Left lung (tissue), 10 donors: Measurements from ENCODE around the gene CRTC3. TPM values are rescaled to one million over a fixed set of nuclear protein-coding genes. Genes with fewer than 3 reads are reported as not detected.

Experiments
- ATAC-seq: fragments of 200-7000 bp; cut with Tn5 transposase; one replicate; pipeline ENCODE4 v1.9.1; 2020; ENCODE audit warnings: moderate library complexity
- DNase-seq, 4 donors: peaks; one replicate each; pipeline ENCODE4 v3.0.0-alpha.2; 2013 to 2020
- H3K27ac ChIP-seq, 2 donors: fragments of 200-600 bp; sonication (generic) in 1 of 2; one replicate each; pipeline versions ENCODE4 v1.5.0 to v1.8.0; 2020 to 2021
- H3K27me3 ChIP-seq, 2 donors: fragments of 200-600 bp; sonication (generic) in 1 of 2; one replicate each; pipeline versions ENCODE4 v1.5.0 to v1.8.0; 2020 to 2021
- H3K36me3 ChIP-seq, 2 donors: fragments of 200-600 bp; sonication (generic) in 1 of 2; one replicate each; pipeline versions ENCODE4 v1.5.0 to v1.8.0; 2020 to 2021
- H3K4me1 ChIP-seq, 2 donors: fragments of 200-600 bp; one replicate each; pipeline ENCODE4 v1.8.0; 2021
- H3K4me3 ChIP-seq, 2 donors: fragments of 200-600 bp; sonication (generic) in 1 of 2; one replicate each; pipeline versions ENCODE4 v1.5.0 to v1.8.0; 2020 to 2021; ENCODE audit warnings: mild to moderate bottlenecking in 1 of 2
- H3K9me3 ChIP-seq, 2 donors: fragments of 200-600 bp; sonication (generic) in 1 of 2; one replicate each; pipeline versions ENCODE4 v1.5.0 to v1.8.0; 2020 to 2021
- CTCF ChIP-seq, 2 donors: fragments of 200-600 bp; sonication (generic) in 1 of 2; IDR thresholded peaks; one replicate each; pipeline versions ENCODE4 v1.5.0 to v1.8.0; 2021; ENCODE audit warnings: antibody characterized with exemption in 2 of 2
- intact Hi-C, 2 donors: fragments of 100-400 bp; cut with DNase I; formaldehyde crosslinking; loops; one replicate each; pipeline versions ENCODE4 v1.11.2 to v1.14.2; 2022
- polyA plus RNA-seq, 6 donors: library from polyadenylated mRNA; unstranded; fragments of 120-200 nt; gene quantifications; one replicate each; pipeline ENCODE4 v1.2.1, GENCODE V29; 2013; ENCODE audit not compliant: insufficient read length in 6 of 6
- total RNA-seq, 2 donors: library from RNA; stranded (reverse); fragmentation: NEBNext Ultra II Directional; extraction: Animal tissue kit (Norgen Biotek cat#: 25700); gene quantifications; one replicate each; pipeline ENCODE4 v1.2.1, GENCODE V29; 2021
- donor health status: DM: no; HTN: yes; CAD: no.
- donor health status: DM: no; HTN: no; CAD: no.

Gene CRTC3
- total and polyA plus RNA-seq, 8 donors = 33.0 to 45.2 (median 37.5) TPM

- Histone ChIP-seq H3K4me1 (peaks cover 0 to 11% of the 10 kb centered on the region in 2 donors), H3K27ac (no peak overlapping the region), H3K4me3 (no peak overlapping the region), H3K27me3 (no peaks in the 10 kb centered on the region), H3K9me3 (peaks cover 0 to 11% of the 10 kb centered on the region in 2 donors), H3K36me3 (no peaks in the 10 kb centered on the region)
- intact Hi-C loops = loop anchor here in 1 of 2 donors (5.0 kb wide), 1 partner anchor 38 kb away; no protein-coding TSS in a partner anchor
- no peak for ATAC-seq
- no peak for DNase-seq
- no peak for TF ChIP-seq CTCF (IDR thresholded peaks at IDR 0.05)
Observed at GRCh38 chr15:90690585-90690984, 160.9 kb downstream of the CRTC3 start.

- intact Hi-C loops = loop anchor here in 1 of 2 donors (5.0 kb wide), 1 partner anchor 39 kb away; no protein-coding TSS in a partner anchor
- TF ChIP-seq CTCF (IDR thresholded peaks at IDR 0.05) = no peak
- Histone ChIP-seq H3K27me3 (no peaks in the 10 kb centered on the region), H3K4me1 (peaks cover 0 to 3% of the 10 kb centered on the region in 2 donors), H3K4me3 (no peak overlapping the region), H3K27ac (no peak overlapping the region), H3K36me3 (no peaks in the 10 kb centered on the region), H3K9me3 (peaks cover 0 to 11% of the 10 kb centered on the region in 2 donors)
- DNase-seq (no peak), ATAC-seq (no peak)
Observed at GRCh38 chr15:90691369-90691768, 161.6 kb downstream of the CRTC3 start.

- no peaks in the 10 kb centered on the region for H3K27me3 ChIP-seq
- TF ChIP-seq CTCF (IDR thresholded peaks at IDR 0.05) = no peak
- intact Hi-C loops = loop anchor here in 1 of 2 donors (5.0 kb wide), 1 partner anchor 40 kb away; no protein-coding TSS in a partner anchor
- H3K4me1 ChIP-seq = no peaks in the 10 kb centered on the region
- ATAC-seq (no peak), DNase-seq (no peak)
- H3K4me3 ChIP-seq = no peak overlapping the region
- H3K9me3 ChIP-seq = peaks cover 0 to 11% of the 10 kb centered on the region in 2 donors
- no peaks in the 10 kb centered on the region for H3K36me3 ChIP-seq
- no peak overlapping the region for H3K27ac ChIP-seq
Observed at GRCh38 chr15:90691982-90692773, 162.5 kb downstream of the CRTC3 start.

Other genes with a start within 250 kb of the CRTC3 start
- 1 to 10 TPM; 3.6 to 5.4 TPM for gene ZNF774, start 177.6 kb upstream of the CRTC3 start, total RNA-seq
- 1 to 10 TPM; 5.1 to 6.6 (median 6.1) TPM for gene ZNF774, start 177.6 kb upstream of the CRTC3 start, polyA plus RNA-seq
- gene IQGAP1, start 141.7 kb upstream of the CRTC3 start, total RNA-seq = 100 to 1,000 TPM; 257 to 296 TPM
- 100 to 1,000 TPM; 178 to 244 (median 214) TPM for gene IQGAP1, start 141.7 kb upstream of the CRTC3 start, polyA plus RNA-seq
- gene BLM, start 187.4 kb downstream of the CRTC3 start, total RNA-seq = 1 to 10 TPM; 3.7 to 4.4 TPM
- gene BLM, start 187.4 kb downstream of the CRTC3 start, polyA plus RNA-seq = 10 to 100 TPM in 3 of 6 donors, 1 to 10 TPM in 3; 7.2 to 13.1 (median 10.1) TPM